ENCODE data around the gene SAG.
"Not testable (repeated sequence)": the region's sequence is repeated elsewhere in the genome, so short reads cannot be mapped to it uniquely, and the experiment has no call there.

The SAG gene

GRCh38 chr2:233329489-233330135 is 22.0 kb downstream of the SAG start:
- DNase-seq (ENCODE audit: low read depth in 2 of 2): no peak

GRCh38 chr2:233331536-233331935 is 23.9 kb downstream of the SAG start:
- peak; percentile 64 to 68 for DNase-seq (ENCODE audit: low read depth in 2 of 2)

DNA sequence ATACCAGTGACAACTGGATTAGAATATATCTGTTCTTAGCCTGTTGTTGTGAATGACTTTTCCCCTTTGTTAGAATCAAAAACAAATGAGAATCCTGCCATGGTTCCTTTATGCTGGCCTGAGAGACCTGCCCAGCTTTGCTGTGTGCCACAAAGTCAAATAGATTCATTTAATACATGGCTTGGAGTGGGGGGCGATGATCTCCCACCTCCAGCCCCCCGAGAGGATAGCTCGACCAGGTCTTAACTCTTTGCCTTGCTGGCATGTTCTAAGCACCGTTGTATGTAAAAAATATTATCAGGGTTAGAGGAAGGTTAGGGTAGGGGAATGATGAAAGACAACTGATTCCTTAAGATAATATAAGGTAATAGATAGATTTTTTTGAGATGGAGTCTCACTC is 24.5 kb downstream of the SAG start:
- no peak for DNase-seq (ENCODE audit: low read depth in 2 of 2)

DNA sequence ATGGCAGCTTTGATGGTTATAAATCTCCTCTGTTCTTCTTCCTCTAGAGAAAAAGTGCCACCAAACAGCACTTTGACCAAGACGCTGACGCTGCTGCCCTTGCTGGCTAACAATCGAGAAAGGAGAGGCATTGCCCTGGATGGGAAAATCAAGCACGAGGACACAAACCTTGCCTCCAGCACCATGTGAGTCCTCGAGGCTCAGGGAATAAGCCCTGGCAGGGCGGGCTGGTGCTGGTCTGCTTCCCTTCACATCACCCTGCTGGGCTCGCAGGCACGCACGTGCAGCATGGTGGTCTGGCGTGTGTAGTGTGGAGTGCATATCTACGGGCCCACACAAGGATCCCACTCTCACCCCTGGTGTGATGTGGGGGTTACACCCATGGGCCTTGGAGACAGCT is 27.3 kb downstream of the SAG start:
- no peak for DNase-seq (ENCODE audit: low read depth in 2 of 2)

GRCh38 chr2:233336091-233336490 is 28.5 kb downstream of the SAG start:
- not testable (repeated sequence) for DNase-seq (ENCODE audit: low read depth in 2 of 2)

GRCh38 chr2:233336541-233336940 is 28.9 kb downstream of the SAG start:
- no peak for DNase-seq (ENCODE audit: low read depth in 2 of 2)

GRCh38 chr2:233338046-233338445 is 30.4 kb downstream of the SAG start:
- no peak for DNase-seq (ENCODE audit: low read depth in 2 of 2)

GRCh38 chr2:233338812-233339368 is 31.3 kb downstream of the SAG start:
- no peak for DNase-seq (ENCODE audit: low read depth in 2 of 2)

DNA sequence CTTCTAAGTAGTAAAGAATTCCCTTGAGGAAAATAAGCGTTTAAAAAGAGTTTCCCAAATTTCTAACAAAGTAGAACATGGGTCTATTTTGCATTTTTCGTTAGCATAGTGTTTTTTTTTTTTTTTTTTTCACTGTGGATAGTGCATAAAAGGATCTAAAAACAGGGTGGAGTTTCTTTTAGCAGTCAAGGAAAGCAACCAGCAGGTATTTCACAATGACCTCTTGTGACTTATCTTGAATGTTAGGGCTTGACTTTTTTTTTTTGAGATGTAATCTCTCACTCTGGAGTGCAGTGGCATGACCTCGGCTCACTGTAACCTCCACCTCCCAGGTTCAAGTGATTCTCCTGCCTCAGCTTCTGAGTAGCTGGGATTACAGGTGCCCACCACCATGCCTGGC is 31.8 kb downstream of the SAG start:
- no peak for DNase-seq (ENCODE audit: low read depth in 2 of 2)

DNA sequence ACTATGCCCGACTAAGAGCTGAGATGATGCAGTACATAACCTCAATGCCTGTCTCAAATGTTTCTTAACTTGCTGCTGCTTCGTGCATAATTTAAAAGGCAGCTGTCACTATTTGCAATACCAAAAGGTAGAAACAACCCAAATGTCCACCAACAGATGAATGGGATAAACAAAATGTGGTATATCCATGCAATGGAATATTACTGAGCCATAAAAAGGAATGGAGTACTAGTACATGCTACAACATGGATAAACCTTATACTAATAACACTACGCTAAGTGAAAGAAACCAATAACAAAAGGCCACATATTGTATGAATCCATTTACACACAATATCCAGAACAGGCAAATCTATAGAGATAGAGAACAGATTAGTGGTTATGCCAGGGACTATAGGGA is 33.7 kb downstream of the SAG start:
- no peak for DNase-seq (ENCODE audit: low read depth in 2 of 2)

- no peak for DNase-seq (ENCODE audit: low read depth in 2 of 2)
These were observed 34.7 kb downstream of the SAG start for GRCh38 chr2:233342301-233342700.

GRCh38 chr2:233343171-233343705 is 35.6 kb downstream of the SAG start:
- DNase-seq (ENCODE audit: low read depth in 2 of 2): no peak

- no peak for DNase-seq (ENCODE audit: low read depth in 2 of 2)
These were observed 38.8 kb downstream of the SAG start for GRCh38 chr2:233346376-233346775.

- no peak for DNase-seq (ENCODE audit: low read depth in 2 of 2)
These were observed 39.3 kb downstream of the SAG start for GRCh38 chr2:233346930-233347329.

DNA sequence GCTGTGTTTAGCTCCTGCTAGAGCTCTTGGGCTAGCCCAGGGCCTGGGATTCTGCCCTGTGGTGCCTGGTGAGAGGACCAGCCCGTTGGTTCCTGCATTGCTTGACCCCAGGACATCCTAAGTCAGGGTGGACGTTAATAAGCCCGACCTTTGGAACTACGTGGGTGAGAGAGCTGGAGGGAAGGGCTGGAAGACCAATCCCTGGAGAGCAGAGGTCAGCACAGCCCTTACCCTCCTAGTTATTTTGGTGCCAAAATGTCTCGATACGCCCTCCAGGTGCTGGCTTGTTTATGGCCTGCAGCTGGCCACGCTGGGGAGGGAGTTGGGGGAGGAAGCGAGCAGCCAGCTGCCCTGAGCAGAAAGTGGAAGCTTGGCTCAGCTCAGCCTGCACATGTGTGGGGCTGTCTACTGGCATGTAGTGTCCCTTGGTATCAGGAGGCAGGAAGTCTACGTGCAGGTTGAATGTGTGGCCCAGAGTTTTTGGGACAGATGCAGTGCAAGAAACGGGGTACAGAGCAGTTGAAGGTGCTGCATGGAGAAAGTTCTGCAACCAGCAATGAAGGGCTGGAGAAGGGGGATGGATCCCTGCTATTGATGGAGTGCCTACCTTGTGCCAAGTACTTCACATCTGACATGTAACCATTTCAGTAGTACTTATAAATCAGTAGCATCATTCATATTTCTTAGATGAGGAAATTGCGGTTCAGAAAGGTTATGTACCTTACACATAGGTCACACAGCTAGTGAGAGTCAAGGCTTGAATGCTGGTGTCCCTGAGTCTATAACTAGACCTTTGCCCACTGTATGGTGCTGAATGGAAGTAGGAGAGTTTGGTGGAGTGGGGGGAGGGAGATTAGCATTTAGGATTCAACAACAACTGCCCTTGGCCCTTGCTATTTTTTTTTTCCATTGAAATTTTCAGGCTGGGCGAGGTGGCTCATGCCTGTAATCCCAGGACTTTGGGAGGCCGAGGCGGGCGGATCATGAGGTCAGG is 41.7 kb downstream of the SAG start:
- no peak for DNase-seq (ENCODE audit: low read depth in 2 of 2)

DNA sequence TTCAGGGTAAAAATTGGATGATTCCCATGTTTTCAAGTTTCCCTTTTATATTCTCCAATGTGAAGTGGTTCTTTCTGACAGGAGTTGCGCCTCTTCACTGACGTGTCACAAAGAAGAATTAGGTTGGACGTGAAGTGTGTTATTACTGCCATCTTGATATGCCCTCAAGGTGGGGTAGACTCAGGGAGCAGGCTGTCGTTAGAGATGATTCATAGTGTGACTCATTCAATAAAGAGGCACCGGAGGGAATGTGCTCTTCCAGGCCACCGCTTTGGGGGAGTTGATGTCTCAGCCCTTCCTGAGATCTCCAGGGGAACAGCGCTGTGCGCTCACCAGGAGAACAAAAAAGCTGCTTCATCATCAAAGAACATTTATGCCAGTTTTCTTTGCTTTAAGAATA is 43.1 kb downstream of the SAG start:
- peak in 1 of 2 donors; percentile 32 for DNase-seq (ENCODE audit: low read depth in 2 of 2)

DNA sequence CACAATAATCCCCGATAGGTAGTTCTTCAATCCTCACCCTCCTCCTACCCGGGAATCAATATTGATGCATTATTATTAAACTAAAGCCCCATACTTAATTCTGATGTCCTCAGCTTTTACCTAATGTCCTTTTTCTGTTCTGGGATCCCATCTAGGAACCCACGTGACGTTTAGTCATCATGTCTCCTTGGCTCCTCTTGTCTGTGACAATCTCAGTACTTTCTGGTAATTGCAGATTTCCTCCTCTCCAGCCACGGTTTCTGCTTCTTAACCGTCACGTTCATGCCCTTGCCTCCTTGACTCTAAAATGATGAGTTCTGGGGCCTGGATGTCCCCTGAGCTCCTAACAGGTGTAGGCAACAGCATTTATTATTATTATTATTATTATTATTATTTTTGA is 43.8 kb downstream of the SAG start:
- no peak for DNase-seq (ENCODE audit: low read depth in 2 of 2)

- no peak for DNase-seq (ENCODE audit: low read depth in 2 of 2)
These were observed 44.7 kb downstream of the SAG start for GRCh38 chr2:233352141-233352842.

DNA sequence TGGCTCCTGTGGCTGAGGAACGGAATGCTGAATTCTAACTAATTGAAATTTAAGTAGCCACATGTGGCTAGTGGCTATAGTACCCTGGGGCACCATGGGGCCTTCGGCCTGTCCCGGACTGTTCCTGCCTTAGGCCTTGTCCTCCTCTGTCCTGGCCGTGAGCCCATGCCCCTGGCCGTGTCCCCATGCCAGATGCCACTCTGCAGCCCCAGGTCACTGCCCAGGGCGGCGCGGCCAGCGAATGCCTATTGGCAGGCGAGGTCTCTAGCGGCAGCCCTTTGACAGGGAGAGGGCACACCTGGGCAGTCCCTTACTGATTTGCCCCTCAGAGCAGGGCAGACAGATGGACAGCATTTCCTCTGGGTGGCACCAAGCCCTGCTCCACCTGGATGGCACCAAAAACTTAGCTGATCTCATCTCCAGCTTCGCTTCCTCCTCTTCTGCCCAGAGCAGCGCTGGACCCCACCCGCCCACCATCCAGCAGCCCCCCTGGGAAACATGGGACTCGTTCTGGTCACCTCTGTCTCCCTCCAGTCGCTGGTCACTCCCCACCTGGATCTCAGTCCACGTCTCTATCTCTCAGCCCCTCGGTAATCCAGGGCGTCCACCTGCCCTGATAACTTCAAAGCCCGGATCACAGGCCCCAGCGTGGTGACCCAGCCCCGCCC is 45.6 kb downstream of the SAG start:
- no peak for DNase-seq (ENCODE audit: low read depth in 2 of 2)

GRCh38 chr2:233353769-233354499 is 46.3 kb downstream of the SAG start, which contains the start of gene DGKD:
DGKD (plus strand) TSS chr2:233354494; CDS start chr2:233354519, 25 bp downstream.
- peak; percentile 59 to 63 for DNase-seq (ENCODE audit: low read depth in 2 of 2)
